Measurements from ENCODE around the gene IDI1. TPM values are rescaled to one million over a fixed set of nuclear protein-coding genes. Genes with fewer than 3 reads are reported as not detected.
"Not testable (repeated sequence)": the region's sequence is repeated elsewhere in the genome, so short reads cannot be mapped to it uniquely, and the experiment has no call there.

IDI1 gene
- total RNA-seq, 1 experiment from 2014 or later: 102 TPM

GRCh38 chr10:1033601-1034000 is 15.3 kb downstream of the IDI1 start:
- H3K27me3 ChIP-seq (ENCODE audit: control insufficient read depth, insufficient read depth, low read length): no peaks in the 10 kb centered on the region
- no peaks in the 10 kb centered on the region for H3K36me3 ChIP-seq (replicated peaks; ENCODE audit: control insufficient read depth, insufficient read depth, low read length)
- DNase-seq: no peak
- H3K4me3 ChIP-seq (ENCODE audit: insufficient read depth, low read depth, low read length): no peak overlapping the region

GRCh38 chr10:1029838-1030237 is 19.1 kb downstream of the IDI1 start:
- Histone ChIP-seq H3K36me3 (replicated peaks; ENCODE audit: control insufficient read depth, insufficient read depth, low read length) (no peaks in the 10 kb centered on the region), H3K27me3 (ENCODE audit: control insufficient read depth, insufficient read depth, low read length) (no peaks in the 10 kb centered on the region)
- DNase-seq: no peak

GRCh38 chr10:1026578-1026977 is 22.3 kb downstream of the IDI1 start:
- H3K36me3 ChIP-seq (replicated peaks; ENCODE audit: control insufficient read depth, insufficient read depth, low read length): no peaks in the 10 kb centered on the region
- H3K27me3 ChIP-seq (ENCODE audit: control insufficient read depth, insufficient read depth, low read length): no peaks in the 10 kb centered on the region

More at GRCh38 chr10:1029838-1030237, 19.1 kb downstream of the IDI1 start:
- no peak overlapping the region for H3K4me3 ChIP-seq (ENCODE audit: insufficient read depth, low read depth, low read length)

GRCh38 chr10:1025683-1026082 is 23.2 kb downstream of the IDI1 start, which contains the start of gene IDI2:
TSS of gene IDI2 (minus strand) at chr10:1025859. CDS start at chr10:1024723, 1,136 bp downstream.
- DNase-seq: no peak
- Histone ChIP-seq H3K27me3 (ENCODE audit: control insufficient read depth, insufficient read depth, low read length) (no peaks in the 10 kb centered on the region), H3K36me3 (replicated peaks; ENCODE audit: control insufficient read depth, insufficient read depth, low read length) (no peaks in the 10 kb centered on the region), H3K4me3 (ENCODE audit: insufficient read depth, low read depth, low read length) (no peak within 1 kb of the TSS)

More at GRCh38 chr10:1026578-1026977, 22.3 kb downstream of the IDI1 start:
- H3K4me3 ChIP-seq (ENCODE audit: insufficient read depth, low read depth, low read length): no peak overlapping the region
- DNase-seq: no peak

- no peak overlapping the region for H3K4me3 ChIP-seq (ENCODE audit: insufficient read depth, low read depth, low read length)
- H3K36me3 ChIP-seq (replicated peaks; ENCODE audit: control insufficient read depth, insufficient read depth, low read length): no peaks in the 10 kb centered on the region
- DNase-seq: no peak
- no peaks in the 10 kb centered on the region for H3K27me3 ChIP-seq (ENCODE audit: control insufficient read depth, insufficient read depth, low read length)
Observed at GRCh38 chr10:1024103-1024502, 24.8 kb downstream of the IDI1 start.

GRCh38 chr10:1022413-1022812 is 26.5 kb downstream of the IDI1 start:
- H3K4me3 ChIP-seq (ENCODE audit: insufficient read depth, low read depth, low read length): no peak overlapping the region
- DNase-seq: peak; percentile 44
- peaks cover 3% of the 10 kb centered on the region for H3K36me3 ChIP-seq (replicated peaks; ENCODE audit: control insufficient read depth, insufficient read depth, low read length)
- no peaks in the 10 kb centered on the region for H3K27me3 ChIP-seq (ENCODE audit: control insufficient read depth, insufficient read depth, low read length)

GRCh38 chr10:1020958-1021357 is 28.0 kb downstream of the IDI1 start:
- H3K36me3 ChIP-seq (replicated peaks; ENCODE audit: control insufficient read depth, insufficient read depth, low read length): peaks cover 15% of the 10 kb centered on the region
- peak; percentile 32 for DNase-seq

GRCh38 chr10:1020460-1020859 is 28.5 kb downstream of the IDI1 start:
- Histone ChIP-seq H3K27me3 (ENCODE audit: control insufficient read depth, insufficient read depth, low read length) (no peaks in the 10 kb centered on the region), H3K36me3 (replicated peaks; ENCODE audit: control insufficient read depth, insufficient read depth, low read length) (peaks cover 19% of the 10 kb centered on the region), H3K4me3 (ENCODE audit: insufficient read depth, low read depth, low read length) (no peak overlapping the region)
- peak; percentile 19 for DNase-seq

More at GRCh38 chr10:1020958-1021357, 28.0 kb downstream of the IDI1 start:
- Histone ChIP-seq H3K27me3 (ENCODE audit: control insufficient read depth, insufficient read depth, low read length) (no peaks in the 10 kb centered on the region), H3K4me3 (ENCODE audit: insufficient read depth, low read depth, low read length) (no peak overlapping the region)

- Histone ChIP-seq H3K36me3 (replicated peaks; ENCODE audit: control insufficient read depth, insufficient read depth, low read length) (peaks cover 23% of the 10 kb centered on the region), H3K27me3 (ENCODE audit: control insufficient read depth, insufficient read depth, low read length) (no peaks in the 10 kb centered on the region), H3K4me3 (ENCODE audit: insufficient read depth, low read depth, low read length) (no peak overlapping the region)
- no peak for DNase-seq
Observed at GRCh38 chr10:1019362-1019761, 29.6 kb downstream of the IDI1 start.

- DNase-seq: no peak
- H3K27me3 ChIP-seq (ENCODE audit: control insufficient read depth, insufficient read depth, low read length): no peaks in the 10 kb centered on the region
- H3K36me3 ChIP-seq (replicated peaks; ENCODE audit: control insufficient read depth, insufficient read depth, low read length): peaks cover 47% of the 10 kb centered on the region
- no peak overlapping the region for H3K4me3 ChIP-seq (ENCODE audit: insufficient read depth, low read depth, low read length)
Observed at GRCh38 chr10:1015688-1016087, 33.2 kb downstream of the IDI1 start.

- H3K36me3 ChIP-seq (replicated peaks; ENCODE audit: control insufficient read depth, insufficient read depth, low read length): peaks cover 67% of the 10 kb centered on the region
Observed at GRCh38 chr10:1011696-1012095, 37.2 kb downstream of the IDI1 start.

GRCh38 chr10:1010703-1011102 is 38.2 kb downstream of the IDI1 start:
- Histone ChIP-seq H3K36me3 (replicated peaks; ENCODE audit: control insufficient read depth, insufficient read depth, low read length) (peaks cover 65% of the 10 kb centered on the region), H3K27me3 (ENCODE audit: control insufficient read depth, insufficient read depth, low read length) (no peaks in the 10 kb centered on the region), H3K4me3 (ENCODE audit: insufficient read depth, low read depth, low read length) (no peak overlapping the region)
- DNase-seq: no peak

More at GRCh38 chr10:1011696-1012095, 37.2 kb downstream of the IDI1 start:
- H3K4me3 ChIP-seq (ENCODE audit: insufficient read depth, low read depth, low read length): no peak overlapping the region
- DNase-seq: no peak
- no peaks in the 10 kb centered on the region for H3K27me3 ChIP-seq (ENCODE audit: control insufficient read depth, insufficient read depth, low read length)

- H3K4me3 ChIP-seq (ENCODE audit: insufficient read depth, low read depth, low read length); H3K27me3 ChIP-seq (ENCODE audit: control insufficient read depth, insufficient read depth, low read length); DNase-seq: not testable (repeated sequence)
- H3K36me3 ChIP-seq (replicated peaks; ENCODE audit: control insufficient read depth, insufficient read depth, low read length): peaks cover 66% of the 10 kb centered on the region
Observed at GRCh38 chr10:1009947-1010346, 39.0 kb downstream of the IDI1 start.

- Histone ChIP-seq H3K36me3 (replicated peaks; ENCODE audit: control insufficient read depth, insufficient read depth, low read length) (peaks cover 70% of the 10 kb centered on the region), H3K27me3 (ENCODE audit: control insufficient read depth, insufficient read depth, low read length) (no peaks in the 10 kb centered on the region), H3K4me3 (ENCODE audit: insufficient read depth, low read depth, low read length) (no peak overlapping the region)
- DNase-seq: no peak
Observed at GRCh38 chr10:1009071-1009494, 39.8 kb downstream of the IDI1 start.

- peaks cover 73% of the 10 kb centered on the region for H3K36me3 ChIP-seq (replicated peaks; ENCODE audit: control insufficient read depth, insufficient read depth, low read length)
Observed at GRCh38 chr10:1007583-1007982, 41.3 kb downstream of the IDI1 start.

GRCh38 chr10:1006573-1006972 is 42.3 kb downstream of the IDI1 start:
- Histone ChIP-seq H3K27me3 (ENCODE audit: control insufficient read depth, insufficient read depth, low read length) (no peaks in the 10 kb centered on the region), H3K4me3 (ENCODE audit: insufficient read depth, low read depth, low read length) (no peak overlapping the region), H3K36me3 (replicated peaks; ENCODE audit: control insufficient read depth, insufficient read depth, low read length) (peaks cover 68% of the 10 kb centered on the region)
- DNase-seq: no peak

More at GRCh38 chr10:1007583-1007982, 41.3 kb downstream of the IDI1 start:
- no peaks in the 10 kb centered on the region for H3K27me3 ChIP-seq (ENCODE audit: control insufficient read depth, insufficient read depth, low read length)
- DNase-seq: no peak
- H3K4me3 ChIP-seq (ENCODE audit: insufficient read depth, low read depth, low read length): no peak overlapping the region

Data from H7 (cell line).